22Rv1 (cell line): Measurements from ENCODE around the gene FAM184A.

Experiments used
- ZFX ChIP-seq: fragments of 450-650 bp; IDR thresholded peaks from 2 replicates; pipeline ENCODE4 v1.6.1; 2017; ENCODE audit warnings: antibody characterized with exemption, borderline replicate concordance
- TF ChIP-seq, protein P1 (sequence below): fragments of 450-650 bp; IDR thresholded peaks from 2 replicates; pipeline ENCODE4 v1.5.1; 2017; ENCODE audit warnings: mild to moderate bottlenecking

DNA sequence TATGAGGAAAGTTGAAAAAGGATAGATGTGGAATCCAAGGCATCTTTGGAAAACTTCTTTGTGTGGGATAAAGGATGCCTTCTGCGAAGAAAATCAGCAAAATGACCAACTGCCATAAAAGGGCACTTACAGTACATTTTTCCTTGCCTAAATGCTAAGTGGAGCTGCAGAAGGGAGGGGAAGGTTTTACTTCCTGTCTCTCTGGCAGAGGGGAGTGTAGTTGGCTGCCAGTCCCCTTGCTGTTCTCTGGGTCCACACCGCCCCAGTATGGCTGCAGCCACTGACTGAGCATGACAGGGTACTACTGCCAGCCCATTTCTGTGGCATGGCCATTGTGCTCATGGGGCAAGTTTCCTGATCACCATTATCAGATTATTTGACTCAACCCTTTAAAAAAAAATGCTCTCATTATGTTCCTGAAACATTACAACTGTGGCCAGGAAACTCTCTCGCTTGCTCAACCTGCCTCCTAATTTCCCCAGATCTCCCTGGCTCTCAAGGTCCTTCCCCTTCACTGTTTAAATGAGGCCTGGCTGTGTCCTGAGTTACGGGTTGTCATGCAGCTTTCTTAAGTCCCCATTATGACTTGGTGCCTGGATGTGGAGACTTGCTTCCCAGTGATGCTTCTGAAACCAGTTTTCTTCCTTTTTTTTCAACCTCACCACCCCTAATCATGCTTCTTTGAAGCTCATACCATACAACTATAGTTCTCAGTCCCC lies 34.5 kb upstream of the FAM184A start:
- TF ChIP-seq, protein P1, sequence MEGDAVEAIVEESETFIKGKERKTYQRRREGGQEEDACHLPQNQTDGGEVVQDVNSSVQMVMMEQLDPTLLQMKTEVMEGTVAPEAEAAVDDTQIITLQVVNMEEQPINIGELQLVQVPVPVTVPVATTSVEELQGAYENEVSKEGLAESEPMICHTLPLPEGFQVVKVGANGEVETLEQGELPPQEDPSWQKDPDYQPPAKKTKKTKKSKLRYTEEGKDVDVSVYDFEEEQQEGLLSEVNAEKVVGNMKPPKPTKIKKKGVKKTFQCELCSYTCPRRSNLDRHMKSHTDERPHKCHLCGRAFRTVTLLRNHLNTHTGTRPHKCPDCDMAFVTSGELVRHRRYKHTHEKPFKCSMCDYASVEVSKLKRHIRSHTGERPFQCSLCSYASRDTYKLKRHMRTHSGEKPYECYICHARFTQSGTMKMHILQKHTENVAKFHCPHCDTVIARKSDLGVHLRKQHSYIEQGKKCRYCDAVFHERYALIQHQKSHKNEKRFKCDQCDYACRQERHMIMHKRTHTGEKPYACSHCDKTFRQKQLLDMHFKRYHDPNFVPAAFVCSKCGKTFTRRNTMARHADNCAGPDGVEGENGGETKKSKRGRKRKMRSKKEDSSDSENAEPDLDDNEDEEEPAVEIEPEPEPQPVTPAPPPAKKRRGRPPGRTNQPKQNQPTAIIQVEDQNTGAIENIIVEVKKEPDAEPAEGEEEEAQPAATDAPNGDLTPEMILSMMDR, result no peak
- TF ChIP-seq ZFX, result no peak
